IMR-90 (cell line): ENCODE results near the gene COL23A1. TPM values are rescaled to one million over a fixed set of nuclear protein-coding genes. Genes with fewer than 3 reads are reported as not detected.

Experiments
- ATAC-seq: fragments of 200-7000 bp; cut with Tn5 transposase; 2 replicates; pipeline ENCODE4 v1.9.1; 2020; ENCODE audit warnings: low read depth, mild to moderate bottlenecking, moderate library complexity
- BruUV-seq: library from RNA; stranded (reverse); fragments of 400-500 nt; replicated peaks from 2 replicates; lab custom pipeline; 2021; lab: Mats Ljungman, UMichigan
- CTCF ChIA-PET: fragments of 300-600 bp; formaldehyde crosslinking; extraction: SDS; loops from one replicate; lab custom pipeline; 2021; ENCODE audit warnings: antibody characterized with exemption; lab: Yijun Ruan, JAX
- POLR2A ChIA-PET: fragments of 300-600 bp; sonication (Branson Sonifier 250); formaldehyde crosslinking; loops from one replicate; lab custom pipeline; 2022; ENCODE audit warnings: antibody characterized with exemption; ENCODE audit not compliant: unreplicated experiment; lab: Charles Lee
- DNase-seq: peaks from one replicate; pipeline ENCODE4 v3.0.0; 2013
- H2AFZ ChIP-seq: replicated peaks from 2 replicates; pipeline ENCODE3; 2013; ENCODE audit warnings: low read length, mild to moderate bottlenecking; ENCODE audit not compliant: poor library complexity
- H2AK5ac ChIP-seq: 2 replicates; pipeline ENCODE4 v1.6.1; 2013; ENCODE audit warnings: low read depth, low read length, inconsistent platforms
- H2AK9ac ChIP-seq: replicated peaks from 2 replicates; pipeline ENCODE3; 2013; ENCODE audit warnings: mild to moderate bottlenecking, low read depth, low read length, moderate library complexity; ENCODE audit not compliant: poor library complexity
- H2BK120ac ChIP-seq: 2 replicates; pipeline ENCODE4 v1.6.1; 2013; ENCODE audit warnings: low read depth, low read length, inconsistent platforms
- H2BK15ac ChIP-seq: 3 replicates; pipeline ENCODE4 v1.6.1; 2013; ENCODE audit warnings: low read depth, low read length, inconsistent platforms
- H2BK20ac ChIP-seq: 2 replicates; pipeline ENCODE4 v1.6.1; 2013; ENCODE audit warnings: low read depth, mild to moderate bottlenecking, inconsistent platforms, low read length, moderate library complexity
- H2BK5ac ChIP-seq: 2 replicates; pipeline ENCODE4 v1.6.1; 2013; ENCODE audit warnings: mild to moderate bottlenecking, low read depth, low read length, inconsistent platforms; ENCODE audit not compliant: poor library complexity, severe bottlenecking
- H3K14ac ChIP-seq: replicated peaks from 2 replicates; pipeline ENCODE4 v1.6.1; 2013; ENCODE audit warnings: low read depth, low read length, inconsistent platforms
- H3K18ac ChIP-seq: 2 replicates; pipeline ENCODE4 v1.6.1; 2013; ENCODE audit warnings: low read depth, low read length, control low read depth
- H3K23ac ChIP-seq: 2 replicates; pipeline ENCODE4 v1.6.1; 2013; ENCODE audit warnings: low read depth, low read length, inconsistent platforms
- H3K27ac ChIP-seq: 2 replicates; pipeline ENCODE4 v1.5.1; 2013; ENCODE audit warnings: mild to moderate bottlenecking, control low read depth, low read length; ENCODE audit not compliant: insufficient read depth
- H3K27me3 ChIP-seq: 2 replicates; pipeline ENCODE4 v1.6.1; 2013; ENCODE audit warnings: low read length; ENCODE audit not compliant: control insufficient read depth, insufficient read depth
- H3K36me3 ChIP-seq: 2 replicates; pipeline ENCODE4 v1.6.1; 2013; ENCODE audit warnings: low read length, mixed read lengths; ENCODE audit not compliant: control insufficient read depth, insufficient read depth
- H3K4ac ChIP-seq: 2 replicates; pipeline ENCODE4 v1.6.1; 2013; ENCODE audit warnings: low read depth, low read length, inconsistent platforms
- H3K4me1 ChIP-seq: 2 replicates; pipeline ENCODE4 v1.6.1; 2013; ENCODE audit warnings: low read length, mixed read lengths; ENCODE audit not compliant: control insufficient read depth, insufficient read depth
- H3K4me2 ChIP-seq: 2 replicates; pipeline ENCODE4 v1.6.1; 2013; ENCODE audit warnings: low read depth, mild to moderate bottlenecking, control low read depth, low read length, moderate library complexity
- H3K4me3 ChIP-seq: 2 replicates; pipeline ENCODE4 v1.5.1; 2013; ENCODE audit warnings: low read depth, mild to moderate bottlenecking, control low read depth, low read length, moderate library complexity; ENCODE audit not compliant: insufficient read depth
- H3K56ac ChIP-seq: 2 replicates; pipeline ENCODE4 v1.6.1; 2013; ENCODE audit warnings: low read length, inconsistent platforms; ENCODE audit not compliant: insufficient read depth; ENCODE audit errors: extremely low read depth
- H3K79me1 ChIP-seq, 2 experiments: 2 replicates each; pipeline ENCODE4 v1.6.1; 2013; ENCODE audit warnings: low read length in 2 of 2, inconsistent platforms in 1 of 2, low read depth in 1 of 2
- H3K9ac ChIP-seq: 2 replicates; pipeline ENCODE4 v1.6.1; 2013; ENCODE audit warnings: low read depth, low read length, control low read depth
- H3K9me1 ChIP-seq: 2 replicates; pipeline ENCODE4 v1.6.1; 2013; ENCODE audit warnings: low read length, inconsistent platforms; ENCODE audit not compliant: insufficient read depth
- H3K9me3 ChIP-seq: 2 replicates; pipeline ENCODE4 v1.6.1; 2013; ENCODE audit warnings: low read length; ENCODE audit not compliant: control insufficient read depth, insufficient read depth
- H4K20me1 ChIP-seq: 2 replicates; pipeline ENCODE4 v1.6.1; 2013; ENCODE audit warnings: low read length, inconsistent platforms; ENCODE audit not compliant: insufficient read depth
- H4K5ac ChIP-seq: 2 replicates; pipeline ENCODE4 v1.6.1; 2013; ENCODE audit warnings: mild to moderate bottlenecking, low read depth, low read length, control low read depth
- H4K8ac ChIP-seq, 2 experiments: 2 replicates each; pipeline ENCODE4 v1.6.1; 2013; ENCODE audit warnings: low read depth in 2 of 2, low read length in 2 of 2, control low read depth in 1 of 2, inconsistent platforms in 1 of 2
- H4K91ac ChIP-seq: 2 replicates; pipeline ENCODE4 v1.6.1; 2013; ENCODE audit warnings: low read depth, low read length, inconsistent platforms; ENCODE audit not compliant: insufficient read depth
- CEBPB ChIP-seq: IDR thresholded peaks from 2 replicates; pipeline ENCODE4 v1.6.1; 2012; ENCODE audit warnings: low read depth, low read length, improper control_type of control experiment
- CHD1 ChIP-seq: IDR thresholded peaks from 2 replicates; pipeline ENCODE4 v1.6.1; 2012; ENCODE audit warnings: low read depth, low read length, improper control_type of control experiment
- FOS ChIP-seq: fragments of 150-350 bp; IDR thresholded peaks from 2 replicates; pipeline ENCODE4 v1.6.1; 2016; ENCODE audit warnings: low read depth, low read length
- MAFK ChIP-seq: IDR thresholded peaks from 2 replicates; pipeline ENCODE4 v1.6.1; 2012; ENCODE audit warnings: low read depth, low read length, improper control_type of control experiment
- NFE2L2 ChIP-seq: fragments of 150-350 bp; IDR thresholded peaks from 2 replicates; pipeline ENCODE4 v1.6.1; 2016; ENCODE audit warnings: low read depth, mild to moderate bottlenecking, low read length
- RFX5 ChIP-seq: IDR thresholded peaks from 2 replicates; pipeline ENCODE4 v1.8.0; 2012; ENCODE audit warnings: low read depth, mild to moderate bottlenecking, low read length, moderate library complexity
- SMC3 ChIP-seq: fragments of 150-350 bp; IDR thresholded peaks from 2 replicates; pipeline ENCODE4 v1.6.1; 2016; ENCODE audit warnings: low read depth, mild to moderate bottlenecking, antibody characterized with exemption, low read length, moderate library complexity
- WGBS, 2 experiments: methylation state at CpG; one replicate each; pipeline versions ENCODE4 v1.1.5 to v1.1.7; 2013; ENCODE audit warnings: missing lambda C conversion rate in 2 of 2; ENCODE audit not compliant: insufficient read length in 1 of 2; ENCODE audit errors: extremely low coverage in 2 of 2; 5-methylcytosine and 5-hydroxymethylcytosine counted together
- dilution Hi-C: fragments of 300-500 bp; cut with HindIII; formaldehyde crosslinking; loops from one replicate; pipeline ENCODE4 v1.14.3; 2018; ENCODE audit warnings: low sequenced_read_pairs; ENCODE audit not compliant: unreplicated experiment
- in situ Hi-C: fragments of 300-500 bp; cut with MboI; formaldehyde crosslinking; loops from 3 replicates; pipeline ENCODE4 v1.14.3; 2019; ENCODE audit warnings: low sequenced_read_pairs, inconsistent platforms, mixed read lengths
- intact Hi-C: fragments of 100-400 bp; cut with micrococcal nuclease; formaldehyde crosslinking; loops from 2 replicates; pipeline ENCODE4 v1.10.0; 2022
- polyA plus RNA-seq, 3 experiments: library from polyadenylated mRNA; depleted of rRNA; stranded (reverse); fragments of >200 nt; gene quantifications; 2 replicates each; pipeline ENCODE4 v1.2.3, GENCODE V29; 2012; ENCODE audit warnings: low replicate concordance in 1 of 3
- total RNA-seq: library from RNA; depleted of rRNA; stranded (reverse); fragments of >200 nt; gene quantifications from 2 replicates; pipeline ENCODE4 v1.2.3, GENCODE V29; 2012
- TF ChIP-seq, protein P1 (sequence below): fragments of 150-350 bp; IDR thresholded peaks from 2 replicates; pipeline ENCODE4 v1.6.1; 2017; ENCODE audit warnings: mild to moderate bottlenecking, antibody characterized with exemption, low read length, low read depth
- TF ChIP-seq, protein P2 (sequence below): conservative IDR thresholded peaks from 2 replicates; pipeline ENCODE4 v1.5.1; 2012; ENCODE audit warnings: mild to moderate bottlenecking, low read depth, low read length, improper control_type of control experiment
- TF ChIP-seq, protein P3 (sequence below): fragments of 150-350 bp; IDR thresholded peaks from 2 replicates; pipeline ENCODE4 v1.6.1; 2016; ENCODE audit warnings: low read depth, mild to moderate bottlenecking, low read length, moderate library complexity, borderline replicate concordance

COL23A1 gene
- total and polyA plus RNA-seq, 2 of the 4 experiments (the other 2 are of a cell fraction): not detected

DNA sequence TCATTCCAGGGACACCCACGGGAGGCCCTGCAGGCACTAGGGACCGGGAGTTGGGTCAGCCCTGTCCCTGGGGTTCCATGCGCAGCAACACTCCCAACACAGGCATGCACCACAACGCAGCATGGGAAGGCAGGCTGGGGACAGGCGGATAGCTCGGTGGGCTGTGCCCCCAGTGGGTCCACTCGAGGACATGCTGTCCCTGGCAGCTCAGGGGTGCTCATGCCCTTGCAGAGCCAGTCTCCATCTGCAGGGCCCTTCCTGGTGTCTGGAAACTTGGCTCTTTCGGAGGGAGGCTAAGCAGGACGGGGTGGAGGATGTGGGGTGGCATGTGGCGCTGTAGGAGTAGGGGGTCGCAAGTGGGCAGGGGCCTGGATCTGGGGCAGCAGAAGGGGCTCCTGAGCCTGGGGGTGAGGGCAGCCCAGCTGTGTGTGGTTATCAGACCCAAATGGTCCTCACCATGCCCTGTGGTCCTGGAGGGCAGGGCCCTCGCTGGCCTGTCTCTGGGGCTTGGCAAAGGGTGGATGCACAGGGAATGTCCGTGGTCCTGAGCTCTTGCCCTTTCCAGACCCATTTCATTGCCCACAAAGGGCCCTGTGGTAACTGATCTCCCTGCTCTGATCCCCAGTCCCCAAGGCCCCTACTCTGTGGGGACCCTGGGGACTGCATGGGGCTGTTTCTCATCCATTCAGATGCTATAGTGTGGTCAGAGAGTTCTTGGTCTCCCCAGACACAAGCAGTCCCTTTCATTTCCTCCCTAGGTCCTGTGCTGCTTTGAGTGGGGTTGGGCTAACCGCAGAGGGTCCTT lies 267.3 kb downstream of the COL23A1 start:
- in situ Hi-C loops: no loop called here
- Histone ChIP-seq H3K56ac (no peak overlapping the region), H3K9me3 (peaks cover 32% of the 10 kb centered on the region), H3K4me2 (no peak overlapping the region), H3K79me1 (no peaks in the 10 kb centered on the region), H3K36me3 (no peaks in the 10 kb centered on the region), H3K18ac (no peak overlapping the region), H2BK5ac (no peak overlapping the region), H3K27me3 (no peaks in the 10 kb centered on the region; the same call in 1 of the 2 replicates), H2BK15ac (no peak overlapping the region), H3K9ac (no peak overlapping the region), H2AFZ (no peak overlapping the region), H4K8ac (no peak overlapping the region), H3K4me1 (no peaks in the 10 kb centered on the region), H3K4me3 (no peak overlapping the region), H3K9me1 (no peaks in the 10 kb centered on the region), H2AK5ac (no peak overlapping the region), H4K91ac (no peak overlapping the region), H2BK20ac (no peak overlapping the region), H4K20me1 (no peaks in the 10 kb centered on the region), H2AK9ac (no peak overlapping the region), H3K27ac (no peak overlapping the region), H4K5ac (no peak overlapping the region), H3K23ac (no peak overlapping the region), H3K4ac (no peak overlapping the region), H2BK120ac (no peak overlapping the region), H3K14ac (no peak overlapping the region)
- intact Hi-C loops: no loop called here
- DNase-seq (no peak), ATAC-seq (no peak)
- dilution Hi-C loops: no loop called here
- no TSS peak for BruUV-seq
- ChIA-PET CTCF (no interaction called here), POLR2A (no interaction called here)
- TF ChIP-seq RFX5 (no peak), MAFK (no peak), CEBPB (no peak), SMC3 (no peak), CHD1 (no peak), NFE2L2 (no peak), FOS (no peak)
- TF ChIP-seq, protein P1, sequence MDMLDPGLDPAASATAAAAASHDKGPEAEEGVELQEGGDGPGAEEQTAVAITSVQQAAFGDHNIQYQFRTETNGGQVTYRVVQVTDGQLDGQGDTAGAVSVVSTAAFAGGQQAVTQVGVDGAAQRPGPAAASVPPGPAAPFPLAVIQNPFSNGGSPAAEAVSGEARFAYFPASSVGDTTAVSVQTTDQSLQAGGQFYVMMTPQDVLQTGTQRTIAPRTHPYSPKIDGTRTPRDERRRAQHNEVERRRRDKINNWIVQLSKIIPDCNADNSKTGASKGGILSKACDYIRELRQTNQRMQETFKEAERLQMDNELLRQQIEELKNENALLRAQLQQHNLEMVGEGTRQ: no peak
- TF ChIP-seq, protein P2, sequence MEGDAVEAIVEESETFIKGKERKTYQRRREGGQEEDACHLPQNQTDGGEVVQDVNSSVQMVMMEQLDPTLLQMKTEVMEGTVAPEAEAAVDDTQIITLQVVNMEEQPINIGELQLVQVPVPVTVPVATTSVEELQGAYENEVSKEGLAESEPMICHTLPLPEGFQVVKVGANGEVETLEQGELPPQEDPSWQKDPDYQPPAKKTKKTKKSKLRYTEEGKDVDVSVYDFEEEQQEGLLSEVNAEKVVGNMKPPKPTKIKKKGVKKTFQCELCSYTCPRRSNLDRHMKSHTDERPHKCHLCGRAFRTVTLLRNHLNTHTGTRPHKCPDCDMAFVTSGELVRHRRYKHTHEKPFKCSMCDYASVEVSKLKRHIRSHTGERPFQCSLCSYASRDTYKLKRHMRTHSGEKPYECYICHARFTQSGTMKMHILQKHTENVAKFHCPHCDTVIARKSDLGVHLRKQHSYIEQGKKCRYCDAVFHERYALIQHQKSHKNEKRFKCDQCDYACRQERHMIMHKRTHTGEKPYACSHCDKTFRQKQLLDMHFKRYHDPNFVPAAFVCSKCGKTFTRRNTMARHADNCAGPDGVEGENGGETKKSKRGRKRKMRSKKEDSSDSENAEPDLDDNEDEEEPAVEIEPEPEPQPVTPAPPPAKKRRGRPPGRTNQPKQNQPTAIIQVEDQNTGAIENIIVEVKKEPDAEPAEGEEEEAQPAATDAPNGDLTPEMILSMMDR: no peak
- TF ChIP-seq, protein P3, sequence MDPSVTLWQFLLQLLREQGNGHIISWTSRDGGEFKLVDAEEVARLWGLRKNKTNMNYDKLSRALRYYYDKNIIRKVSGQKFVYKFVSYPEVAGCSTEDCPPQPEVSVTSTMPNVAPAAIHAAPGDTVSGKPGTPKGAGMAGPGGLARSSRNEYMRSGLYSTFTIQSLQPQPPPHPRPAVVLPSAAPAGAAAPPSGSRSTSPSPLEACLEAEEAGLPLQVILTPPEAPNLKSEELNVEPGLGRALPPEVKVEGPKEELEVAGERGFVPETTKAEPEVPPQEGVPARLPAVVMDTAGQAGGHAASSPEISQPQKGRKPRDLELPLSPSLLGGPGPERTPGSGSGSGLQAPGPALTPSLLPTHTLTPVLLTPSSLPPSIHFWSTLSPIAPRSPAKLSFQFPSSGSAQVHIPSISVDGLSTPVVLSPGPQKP: no peak
- WGBS, 2 experiments: 62% methylated on average over 7 of the region's 14 CpGs; no CpG with 5 or more reads in 1 of the 2 experiments
